Measurements from ENCODE around the gene AGTR1. TPM values are rescaled to one million over a fixed set of nuclear protein-coding genes. Genes with fewer than 3 reads are reported as not detected.

The AGTR1 gene
- total and polyA plus RNA-seq, 4 donors: 30.0 to 52.2 (median 41.9) TPM

- H3K9me3 ChIP-seq (ENCODE audit: control insufficient read depth in 4 of 4, low read length in 3 of 4): no peaks in the 10 kb centered on the region
- no peak overlapping the region for H3K4me3 ChIP-seq (ENCODE audit: low read depth in 1 of 3, low read length in 3 of 3)
- H3K27me3 ChIP-seq (ENCODE audit: control insufficient read depth in 4 of 4, insufficient read depth in 4 of 4, low read length in 3 of 4): no peaks in the 10 kb centered on the region
- 92% methylated on average over 1 of the region's 1 CpG for WGBS
- H3K36me3 ChIP-seq (ENCODE audit: control insufficient read depth in 4 of 4, insufficient read depth in 3 of 4, low read depth in 1 of 4, low read length in 3 of 4): no peaks in the 10 kb centered on the region
- TF ChIP-seq, protein P1, sequence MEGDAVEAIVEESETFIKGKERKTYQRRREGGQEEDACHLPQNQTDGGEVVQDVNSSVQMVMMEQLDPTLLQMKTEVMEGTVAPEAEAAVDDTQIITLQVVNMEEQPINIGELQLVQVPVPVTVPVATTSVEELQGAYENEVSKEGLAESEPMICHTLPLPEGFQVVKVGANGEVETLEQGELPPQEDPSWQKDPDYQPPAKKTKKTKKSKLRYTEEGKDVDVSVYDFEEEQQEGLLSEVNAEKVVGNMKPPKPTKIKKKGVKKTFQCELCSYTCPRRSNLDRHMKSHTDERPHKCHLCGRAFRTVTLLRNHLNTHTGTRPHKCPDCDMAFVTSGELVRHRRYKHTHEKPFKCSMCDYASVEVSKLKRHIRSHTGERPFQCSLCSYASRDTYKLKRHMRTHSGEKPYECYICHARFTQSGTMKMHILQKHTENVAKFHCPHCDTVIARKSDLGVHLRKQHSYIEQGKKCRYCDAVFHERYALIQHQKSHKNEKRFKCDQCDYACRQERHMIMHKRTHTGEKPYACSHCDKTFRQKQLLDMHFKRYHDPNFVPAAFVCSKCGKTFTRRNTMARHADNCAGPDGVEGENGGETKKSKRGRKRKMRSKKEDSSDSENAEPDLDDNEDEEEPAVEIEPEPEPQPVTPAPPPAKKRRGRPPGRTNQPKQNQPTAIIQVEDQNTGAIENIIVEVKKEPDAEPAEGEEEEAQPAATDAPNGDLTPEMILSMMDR (IDR thresholded peaks at IDR 0.05; ENCODE audit: low read depth, low read length, missing input control): no peak
- TF ChIP-seq GABPA (IDR thresholded peaks at IDR 0.05 in 1 of 2, conservative IDR thresholded peaks at IDR 0.05 in 1 of 2): no peak
- no peak for TF ChIP-seq MAX (IDR thresholded peaks at IDR 0.05)
- TF ChIP-seq, protein P2, sequence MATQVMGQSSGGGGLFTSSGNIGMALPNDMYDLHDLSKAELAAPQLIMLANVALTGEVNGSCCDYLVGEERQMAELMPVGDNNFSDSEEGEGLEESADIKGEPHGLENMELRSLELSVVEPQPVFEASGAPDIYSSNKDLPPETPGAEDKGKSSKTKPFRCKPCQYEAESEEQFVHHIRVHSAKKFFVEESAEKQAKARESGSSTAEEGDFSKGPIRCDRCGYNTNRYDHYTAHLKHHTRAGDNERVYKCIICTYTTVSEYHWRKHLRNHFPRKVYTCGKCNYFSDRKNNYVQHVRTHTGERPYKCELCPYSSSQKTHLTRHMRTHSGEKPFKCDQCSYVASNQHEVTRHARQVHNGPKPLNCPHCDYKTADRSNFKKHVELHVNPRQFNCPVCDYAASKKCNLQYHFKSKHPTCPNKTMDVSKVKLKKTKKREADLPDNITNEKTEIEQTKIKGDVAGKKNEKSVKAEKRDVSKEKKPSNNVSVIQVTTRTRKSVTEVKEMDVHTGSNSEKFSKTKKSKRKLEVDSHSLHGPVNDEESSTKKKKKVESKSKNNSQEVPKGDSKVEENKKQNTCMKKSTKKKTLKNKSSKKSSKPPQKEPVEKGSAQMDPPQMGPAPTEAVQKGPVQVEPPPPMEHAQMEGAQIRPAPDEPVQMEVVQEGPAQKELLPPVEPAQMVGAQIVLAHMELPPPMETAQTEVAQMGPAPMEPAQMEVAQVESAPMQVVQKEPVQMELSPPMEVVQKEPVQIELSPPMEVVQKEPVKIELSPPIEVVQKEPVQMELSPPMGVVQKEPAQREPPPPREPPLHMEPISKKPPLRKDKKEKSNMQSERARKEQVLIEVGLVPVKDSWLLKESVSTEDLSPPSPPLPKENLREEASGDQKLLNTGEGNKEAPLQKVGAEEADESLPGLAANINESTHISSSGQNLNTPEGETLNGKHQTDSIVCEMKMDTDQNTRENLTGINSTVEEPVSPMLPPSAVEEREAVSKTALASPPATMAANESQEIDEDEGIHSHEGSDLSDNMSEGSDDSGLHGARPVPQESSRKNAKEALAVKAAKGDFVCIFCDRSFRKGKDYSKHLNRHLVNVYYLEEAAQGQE (IDR thresholded peaks at IDR 0.05): no peak
- TF ChIP-seq ZBTB33 (IDR thresholded peaks at IDR 0.05): no peak
- TF ChIP-seq HNF4A (conservative IDR thresholded peaks at IDR 0.05): no peak
- no peak for TF ChIP-seq RXRA (IDR thresholded peaks at IDR 0.05)
- no peak for TF ChIP-seq SP1 (IDR thresholded peaks at IDR 0.05)
- TF ChIP-seq JUND (IDR thresholded peaks at IDR 0.05): no peak
- no peak for TF ChIP-seq EGR1 (IDR thresholded peaks at IDR 0.05; ENCODE audit: low read depth in 2 of 2)
- no peak for TF ChIP-seq HNF4G (IDR thresholded peaks at IDR 0.05)
- TF ChIP-seq FOXA2 (IDR thresholded peaks at IDR 0.05): no peak
- no peak for TF ChIP-seq FOXA1 (IDR thresholded peaks at IDR 0.05)
- no peak for TF ChIP-seq RAD21 (IDR thresholded peaks at IDR 0.05)
- no peak for TF ChIP-seq YY1 (IDR thresholded peaks at IDR 0.05)
- no peak for TF ChIP-seq NR2F2 (IDR thresholded peaks at IDR 0.05)
- TF ChIP-seq, protein P3, sequence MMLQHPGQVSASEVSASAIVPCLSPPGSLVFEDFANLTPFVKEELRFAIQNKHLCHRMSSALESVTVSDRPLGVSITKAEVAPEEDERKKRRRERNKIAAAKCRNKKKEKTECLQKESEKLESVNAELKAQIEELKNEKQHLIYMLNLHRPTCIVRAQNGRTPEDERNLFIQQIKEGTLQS (IDR thresholded peaks at IDR 0.05): no peak
- no peak for TF ChIP-seq TAF1 (conservative IDR thresholded peaks at IDR 0.05)
- H3K9ac ChIP-seq (ENCODE audit: low read depth in 1 of 2, low read length in 2 of 2): no peak overlapping the region
- DNase-seq (ENCODE audit: low spot score): no peak
- no peak overlapping the region for H3K27ac ChIP-seq (ENCODE audit: low read depth in 1 of 2, low read length in 2 of 2)
- H3K4me1 ChIP-seq (ENCODE audit: control insufficient read depth in 4 of 4, insufficient read depth in 4 of 4, low read length in 3 of 4): peaks cover 9 to 74% (median 63%) of the 10 kb centered on the region in 4 donors
Measured at GRCh38 chr3:148714521-148714920, 16.8 kb downstream of the AGTR1 start.
